Stimulated activated naive B cell treated with anti-CD40 and anti-IgM and Interleukin-4, amounts not matched to agents 10 μg/mL and 1 μg/mL and 100 μg/mL, for 72 hours (primary cell): ENCODE results near the gene TRIM66.
A peak's percentile ranks its signal among the peaks of the same experiment; 100 is the strongest.
"Not testable (repeated sequence)": the region's sequence is repeated elsewhere in the genome, so short reads cannot be mapped to it uniquely, and the experiment has no call there.

Source experiments
- ATAC-seq, 2 donors: fragments of 150-1000 bp; cut with Tn5 transposase; replicated peaks; 2 replicates each; pipeline ENCODE4 v1.10.0; 2021; ENCODE audit warnings: moderate library complexity in 1 of 2
- DNase-seq: peaks from one replicate; pipeline ENCODE4 v3.0.0; 2021
- H3K27ac Mint-ChIP-seq: one replicate; pipeline ENCODE4 v1.8.0; 2022; ENCODE audit warnings: mild to moderate bottlenecking, mixed read lengths
- H3K27me3 Mint-ChIP-seq, 2 donors: one replicate each; pipeline ENCODE4 v1.8.0; 2022; ENCODE audit warnings: mixed read lengths in 2 of 2
- H3K36me3 Mint-ChIP-seq, 2 donors: one replicate each; pipeline ENCODE4 v1.8.0; 2022; ENCODE audit warnings: mixed read lengths in 2 of 2, mild to moderate bottlenecking in 1 of 2
- H3K4me1 Mint-ChIP-seq, 2 donors: one replicate each; pipeline ENCODE4 v1.8.0; 2022; ENCODE audit warnings: mixed read lengths in 2 of 2, mild to moderate bottlenecking in 1 of 2
- H3K4me3 Mint-ChIP-seq, 2 donors: one replicate each; pipeline ENCODE4 v1.8.0; 2022; ENCODE audit warnings: mild to moderate bottlenecking in 2 of 2, mixed read lengths in 2 of 2, moderate library complexity in 1 of 2
- H3K9me3 Mint-ChIP-seq, 2 donors: one replicate each; pipeline ENCODE4 v1.8.0; 2022; ENCODE audit warnings: mixed read lengths in 2 of 2, mild to moderate bottlenecking in 1 of 2

The TRIM66 gene

GRCh38 chr11:8674859-8675258 is 7.6 kb downstream of the TRIM66 start:
- no peak overlapping the region for H3K27ac Mint-ChIP-seq
- H3K4me1 Mint-ChIP-seq = peaks cover 0 to 6% of the 10 kb centered on the region in 2 donors
- DNase-seq (no peak), ATAC-seq (no peak)
- H3K9me3 Mint-ChIP-seq = no peaks in the 10 kb centered on the region
- H3K4me3 Mint-ChIP-seq = no peak overlapping the region
- H3K27me3 Mint-ChIP-seq = no peaks in the 10 kb centered on the region
- peaks cover 24 to 30% of the 10 kb centered on the region in 2 donors for H3K36me3 Mint-ChIP-seq

GRCh38 chr11:8672346-8672745 is 10.1 kb downstream of the TRIM66 start:
- no peak overlapping the region for H3K4me3 Mint-ChIP-seq
- no peaks in the 10 kb centered on the region for H3K9me3 Mint-ChIP-seq
- peaks cover 16 to 25% of the 10 kb centered on the region in 2 donors for H3K36me3 Mint-ChIP-seq
- peaks cover 0 to 6% of the 10 kb centered on the region in 2 donors for H3K4me1 Mint-ChIP-seq
- no peak for ATAC-seq
- no peak overlapping the region for H3K27ac Mint-ChIP-seq
- no peaks in the 10 kb centered on the region for H3K27me3 Mint-ChIP-seq
- no peak for DNase-seq

GRCh38 chr11:8671651-8672062 is 10.8 kb downstream of the TRIM66 start:
- ATAC-seq (peak; percentile 38 to 66), DNase-seq (no peak)
- Mint-ChIP-seq H3K4me3 (no peak overlapping the region), H3K27ac (peak overlapping the region; percentile 14), H3K4me1 (peaks cover 0 to 6% of the 10 kb centered on the region in 2 donors), H3K27me3 (no peaks in the 10 kb centered on the region), H3K9me3 (no peaks in the 10 kb centered on the region), H3K36me3 (peaks cover 16 to 29% of the 10 kb centered on the region in 2 donors)

- H3K36me3 Mint-ChIP-seq = peaks cover 16 to 29% of the 10 kb centered on the region in 2 donors
- no peaks in the 10 kb centered on the region for H3K9me3 Mint-ChIP-seq
- peak overlapping the region; percentile 14 for H3K27ac Mint-ChIP-seq
- no peaks in the 10 kb centered on the region for H3K27me3 Mint-ChIP-seq
- H3K4me1 Mint-ChIP-seq = peaks cover 0 to 6% of the 10 kb centered on the region in 2 donors
- ATAC-seq (peak in 1 of 2 donors; percentile 19), DNase-seq (no peak)
- no peak overlapping the region for H3K4me3 Mint-ChIP-seq
Observed at GRCh38 chr11:8671193-8671612, 11.3 kb downstream of the TRIM66 start.

GRCh38 chr11:8670081-8670480 is 12.4 kb downstream of the TRIM66 start:
- not testable (repeated sequence) for H3K27me3 Mint-ChIP-seq, ATAC-seq, DNase-seq, H3K4me1 Mint-ChIP-seq, H3K27ac Mint-ChIP-seq, H3K4me3 Mint-ChIP-seq, H3K9me3 Mint-ChIP-seq
- H3K36me3 Mint-ChIP-seq = peaks cover 20 to 34% of the 10 kb centered on the region in 2 donors

- ATAC-seq (no peak), DNase-seq (no peak)
- peaks cover 11 to 16% of the 10 kb centered on the region in 2 donors for H3K36me3 Mint-ChIP-seq
- no peak overlapping the region for H3K4me3 Mint-ChIP-seq
- no peak overlapping the region for H3K27ac Mint-ChIP-seq
- H3K27me3 Mint-ChIP-seq = no peaks in the 10 kb centered on the region
- no peaks in the 10 kb centered on the region for H3K9me3 Mint-ChIP-seq
- peaks cover 0 to 5% of the 10 kb centered on the region in 2 donors for H3K4me1 Mint-ChIP-seq
Observed at GRCh38 chr11:8665222-8665621, 17.2 kb downstream of the TRIM66 start.

GRCh38 chr11:8661001-8661795 is 21.3 kb downstream of the TRIM66 start:
- H3K27ac Mint-ChIP-seq = no peak overlapping the region
- peaks cover 0 to 5% of the 10 kb centered on the region in 2 donors for H3K4me1 Mint-ChIP-seq
- H3K36me3 Mint-ChIP-seq = peaks cover 8 to 9% of the 10 kb centered on the region in 2 donors
- no peak overlapping the region for H3K4me3 Mint-ChIP-seq
- no peaks in the 10 kb centered on the region for H3K27me3 Mint-ChIP-seq
- DNase-seq (no peak), ATAC-seq (no peak)
- no peaks in the 10 kb centered on the region for H3K9me3 Mint-ChIP-seq

GRCh38 chr11:8658321-8659057 is 24.0 kb downstream of the TRIM66 start:
- peaks cover 0 to 5% of the 10 kb centered on the region in 2 donors for H3K36me3 Mint-ChIP-seq
- DNase-seq (no peak), ATAC-seq (no peak)
- no peaks in the 10 kb centered on the region for H3K27me3 Mint-ChIP-seq
- no peak overlapping the region for H3K27ac Mint-ChIP-seq
- no peaks in the 10 kb centered on the region for H3K9me3 Mint-ChIP-seq
- H3K4me1 Mint-ChIP-seq = no peaks in the 10 kb centered on the region
- H3K4me3 Mint-ChIP-seq = no peak overlapping the region

- DNase-seq = no peak
- Mint-ChIP-seq H3K9me3 (no peaks in the 10 kb centered on the region), H3K27me3 (no peaks in the 10 kb centered on the region), H3K4me3 (no peak overlapping the region), H3K36me3 (peaks cover 6 to 13% of the 10 kb centered on the region in 2 donors), H3K27ac (no peak overlapping the region), H3K4me1 (no peaks in the 10 kb centered on the region)
- peak in 1 of 2 donors; percentile 38 for ATAC-seq
Observed at GRCh38 chr11:8656291-8656690, 26.2 kb downstream of the TRIM66 start.

GRCh38 chr11:8654503-8654902 is 28.0 kb downstream of the TRIM66 start:
- no peak for ATAC-seq
- H3K27me3 Mint-ChIP-seq = no peaks in the 10 kb centered on the region
- peaks cover 17% of the 10 kb centered on the region in 2 donors for H3K36me3 Mint-ChIP-seq
- H3K4me1 Mint-ChIP-seq = no peaks in the 10 kb centered on the region
- no peaks in the 10 kb centered on the region for H3K9me3 Mint-ChIP-seq
- H3K27ac Mint-ChIP-seq = no peak overlapping the region
- H3K4me3 Mint-ChIP-seq = no peak overlapping the region
- no peak for DNase-seq

- no peak for DNase-seq
- no peaks in the 10 kb centered on the region for H3K27me3 Mint-ChIP-seq
- H3K27ac Mint-ChIP-seq = no peak overlapping the region
- no peak overlapping the region for H3K4me3 Mint-ChIP-seq
- H3K4me1 Mint-ChIP-seq = peaks cover 4 to 5% of the 10 kb centered on the region in 2 donors
- peaks cover 22 to 24% of the 10 kb centered on the region in 2 donors for H3K36me3 Mint-ChIP-seq
- no peaks in the 10 kb centered on the region for H3K9me3 Mint-ChIP-seq
- no peak for ATAC-seq
Observed at GRCh38 chr11:8652140-8652539, 30.3 kb downstream of the TRIM66 start.

GRCh38 chr11:8650401-8650990 is 32.0 kb downstream of the TRIM66 start:
- H3K27ac Mint-ChIP-seq = no peak overlapping the region
- ATAC-seq = no peak

GRCh38 chr11:8649361-8649760 is 33.1 kb downstream of the TRIM66 start:
- Mint-ChIP-seq H3K4me1 (peaks cover 4 to 5% of the 10 kb centered on the region in 2 donors), H3K27me3 (no peaks in the 10 kb centered on the region), H3K9me3 (no peaks in the 10 kb centered on the region), H3K36me3 (peaks cover 26 to 28% of the 10 kb centered on the region in 2 donors), H3K4me3 (no peak overlapping the region), H3K27ac (no peak overlapping the region)
- ATAC-seq = no peak
- DNase-seq = no peak

More at GRCh38 chr11:8650401-8650990, 32.0 kb downstream of the TRIM66 start:
- H3K36me3 Mint-ChIP-seq = peaks cover 26 to 29% of the 10 kb centered on the region in 2 donors
- no peak overlapping the region for H3K4me3 Mint-ChIP-seq
- no peak for DNase-seq
- H3K4me1 Mint-ChIP-seq = peaks cover 4 to 5% of the 10 kb centered on the region in 2 donors
- H3K27me3 Mint-ChIP-seq = no peaks in the 10 kb centered on the region
- H3K9me3 Mint-ChIP-seq = no peaks in the 10 kb centered on the region

GRCh38 chr11:8646873-8647272 is 35.6 kb downstream of the TRIM66 start:
- Mint-ChIP-seq H3K36me3 (peaks cover 17 to 22% of the 10 kb centered on the region in 2 donors), H3K27ac (no peak overlapping the region), H3K4me3 (no peak overlapping the region), H3K9me3 (no peaks in the 10 kb centered on the region), H3K27me3 (no peaks in the 10 kb centered on the region), H3K4me1 (peaks cover 4 to 5% of the 10 kb centered on the region in 2 donors)
- DNase-seq (no peak), ATAC-seq (no peak)
